Large intestine (tissue), 3 donors: Measurements from ENCODE around the gene KLHL29. TPM values are rescaled to one million over a fixed set of nuclear protein-coding genes. Genes with fewer than 3 reads are reported as not detected.

Experiments
- DNase-seq, 2 donors: peaks; one replicate each; pipeline versions ENCODE4 v3.0.0 to v3.0.0-alpha.2; 2013
- H3K27ac ChIP-seq: one replicate; pipeline ENCODE4 v1.5.1; 2013; ENCODE audit warnings: low read length
- H3K27me3 ChIP-seq: 2 replicates; pipeline ENCODE4 v1.6.1; 2013; ENCODE audit warnings: low read length; ENCODE audit not compliant: control insufficient read depth, insufficient read depth
- H3K36me3 ChIP-seq: 2 replicates; pipeline ENCODE4 v1.6.1; 2013; ENCODE audit warnings: low read length; ENCODE audit not compliant: control insufficient read depth, insufficient read depth
- H3K4me1 ChIP-seq: one replicate; pipeline ENCODE4 v1.6.1; 2013; ENCODE audit warnings: low read length; ENCODE audit not compliant: control insufficient read depth, insufficient read depth
- H3K4me3 ChIP-seq: one replicate; pipeline ENCODE4 v1.5.1; 2013; ENCODE audit warnings: low read length
- H3K9me3 ChIP-seq: one replicate; pipeline ENCODE4 v1.6.1; 2013; ENCODE audit warnings: mild to moderate bottlenecking, low read depth, low read length, moderate library complexity; ENCODE audit not compliant: control insufficient read depth
- WGBS: methylation state at CpG from one replicate; pipeline ENCODE4 v1.1.5; 2013; ENCODE audit warnings: low lambda C conversion rate; ENCODE audit not compliant: insufficient coverage; 5-methylcytosine and 5-hydroxymethylcytosine counted together
- polyA plus RNA-seq: library from polyadenylated mRNA; unstranded; fragments of 120-200 nt; gene quantifications from one replicate; pipeline ENCODE4 v1.2.1, GENCODE V29; 2013

Gene KLHL29
- polyA plus RNA-seq, 1 donor, result 5.9 TPM

- no CpG with 5 or more reads among the region's 12 CpGs for WGBS
- no peaks in the 10 kb centered on the region for H3K4me1 ChIP-seq
- peaks cover 2% of the 10 kb centered on the region for H3K27me3 ChIP-seq
- peaks cover 3% of the 10 kb centered on the region for H3K9me3 ChIP-seq
- H3K27ac ChIP-seq, result no peak overlapping the region
- H3K36me3 ChIP-seq, result no peaks in the 10 kb centered on the region
- DNase-seq, result no peak
- H3K4me3 ChIP-seq, result no peak overlapping the region
Observed at GRCh38 chr2:23427976-23428375, 43.0 kb downstream of the KLHL29 start.

GRCh38 chr2:23429036-23429435, 44.1 kb downstream of the KLHL29 start:
- no CpG with 5 or more reads among the region's 6 CpGs for WGBS
- Histone ChIP-seq H3K27me3 (peaks cover 2% of the 10 kb centered on the region), H3K27ac (no peak overlapping the region), H3K36me3 (no peaks in the 10 kb centered on the region), H3K4me1 (no peaks in the 10 kb centered on the region), H3K9me3 (no peaks in the 10 kb centered on the region), H3K4me3 (no peak overlapping the region)
- DNase-seq, result no peak

GRCh38 chr2:23430263-23430662, 45.3 kb downstream of the KLHL29 start:
- Histone ChIP-seq H3K4me1 (no peaks in the 10 kb centered on the region), H3K36me3 (no peaks in the 10 kb centered on the region), H3K9me3 (no peaks in the 10 kb centered on the region), H3K27me3 (peaks cover 2% of the 10 kb centered on the region), H3K27ac (no peak overlapping the region), H3K4me3 (no peak overlapping the region)
- WGBS, result no CpG with 5 or more reads among the region's 2 CpGs
- DNase-seq, result no peak

- no peak for DNase-seq
- Histone ChIP-seq H3K27ac (no peak overlapping the region), H3K4me1 (no peaks in the 10 kb centered on the region), H3K4me3 (no peak overlapping the region), H3K36me3 (no peaks in the 10 kb centered on the region), H3K9me3 (no peaks in the 10 kb centered on the region), H3K27me3 (peaks cover 2% of the 10 kb centered on the region)
- no CpG with 5 or more reads among the region's 3 CpGs for WGBS
Observed at GRCh38 chr2:23432531-23432930, 47.6 kb downstream of the KLHL29 start.

GRCh38 chr2:23433282-23433681, 48.3 kb downstream of the KLHL29 start:
- Histone ChIP-seq H3K9me3 (no peaks in the 10 kb centered on the region), H3K4me1 (no peaks in the 10 kb centered on the region), H3K27ac (no peak overlapping the region), H3K4me3 (no peak overlapping the region), H3K36me3 (no peaks in the 10 kb centered on the region), H3K27me3 (peaks cover 2% of the 10 kb centered on the region)
- no CpG with 5 or more reads among the region's 6 CpGs for WGBS
- no peak for DNase-seq

- Histone ChIP-seq H3K4me3 (no peak overlapping the region), H3K4me1 (no peaks in the 10 kb centered on the region), H3K36me3 (no peaks in the 10 kb centered on the region), H3K27me3 (peaks cover 2% of the 10 kb centered on the region), H3K27ac (peak overlapping the region; percentile 53), H3K9me3 (no peaks in the 10 kb centered on the region)
- no CpG with 5 or more reads among the region's 6 CpGs for WGBS
- peak; percentile 31 to 41 for DNase-seq
Observed at GRCh38 chr2:23434721-23435121, 49.7 kb downstream of the KLHL29 start.

- Histone ChIP-seq H3K27ac (peak overlapping the region; percentile 53), H3K4me1 (no peaks in the 10 kb centered on the region), H3K4me3 (no peak overlapping the region), H3K36me3 (no peaks in the 10 kb centered on the region), H3K9me3 (no peaks in the 10 kb centered on the region), H3K27me3 (peaks cover 2% of the 10 kb centered on the region)
- WGBS, result 57% methylated on average over 1 of the region's 9 CpGs
- no peak for DNase-seq
Observed at GRCh38 chr2:23435250-23436035, 50.5 kb downstream of the KLHL29 start.

GRCh38 chr2:23436346-23437098, 51.5 kb downstream of the KLHL29 start:
- WGBS, result 45% methylated on average over 5 of the region's 16 CpGs
- no peaks in the 10 kb centered on the region for H3K36me3 ChIP-seq
- peak overlapping the region; percentile 35 for H3K27ac ChIP-seq
- peak in 1 of 2 donors; percentile 42 for DNase-seq
- H3K4me1 ChIP-seq, result no peaks in the 10 kb centered on the region
- H3K9me3 ChIP-seq, result no peaks in the 10 kb centered on the region
- H3K4me3 ChIP-seq, result no peak overlapping the region
- no peaks in the 10 kb centered on the region for H3K27me3 ChIP-seq

GRCh38 chr2:23441414-23441813, 56.4 kb downstream of the KLHL29 start:
- no peaks in the 10 kb centered on the region for H3K36me3 ChIP-seq
- WGBS, result no CpG with 5 or more reads among the region's 1 CpG
- no peaks in the 10 kb centered on the region for H3K9me3 ChIP-seq
- no peaks in the 10 kb centered on the region for H3K4me1 ChIP-seq
- no peak overlapping the region for H3K4me3 ChIP-seq
- H3K27me3 ChIP-seq, result no peaks in the 10 kb centered on the region
- no peak overlapping the region for H3K27ac ChIP-seq
- DNase-seq, result no peak

- Histone ChIP-seq H3K36me3 (peaks cover 2% of the 10 kb centered on the region), H3K9me3 (no peaks in the 10 kb centered on the region), H3K4me3 (no peak overlapping the region), H3K27me3 (no peaks in the 10 kb centered on the region), H3K27ac (no peak overlapping the region), H3K4me1 (no peaks in the 10 kb centered on the region)
- no CpG with 5 or more reads among the region's 4 CpGs for WGBS
- no peak for DNase-seq
Observed at GRCh38 chr2:23445450-23445868, 60.5 kb downstream of the KLHL29 start.
